AG08395 (cell line): Measurements from ENCODE around the gene PCNT.
"Not testable (repeated sequence)": the region's sequence is repeated elsewhere in the genome, so short reads cannot be mapped to it uniquely, and the experiment has no call there.

Experiments used
- DNase-seq: peaks from one replicate; pipeline ENCODE4 v3.0.0; 2012; ENCODE audit warnings: mixed read lengths, low spot score

Gene PCNT

GRCh38 chr21:46361176-46361575 lies 37.2 kb downstream of the PCNT start:
- DNase-seq = no peak

GRCh38 chr21:46361935-46362334 lies 38.0 kb downstream of the PCNT start:
- DNase-seq = no peak

- no peak for DNase-seq
Measured at GRCh38 chr21:46362946-46363345, 39.0 kb downstream of the PCNT start.

- no peak for DNase-seq
Measured at GRCh38 chr21:46363698-46364097, 39.7 kb downstream of the PCNT start.

- no peak for DNase-seq
Measured at GRCh38 chr21:46366091-46366490, 42.1 kb downstream of the PCNT start.

- DNase-seq = no peak
Measured at GRCh38 chr21:46366561-46366960, 42.6 kb downstream of the PCNT start.

GRCh38 chr21:46366966-46367365 lies 43.0 kb downstream of the PCNT start:
- DNase-seq = no peak

- DNase-seq = no peak
Measured at GRCh38 chr21:46368533-46369285, 44.8 kb downstream of the PCNT start.

GRCh38 chr21:46369520-46370235 lies 45.7 kb downstream of the PCNT start:
- no peak for DNase-seq

- no peak for DNase-seq
Measured at GRCh38 chr21:46371204-46372013, 47.5 kb downstream of the PCNT start.

GRCh38 chr21:46372014-46372485 lies 48.1 kb downstream of the PCNT start:
- DNase-seq = no peak

GRCh38 chr21:46372947-46373346 lies 49.0 kb downstream of the PCNT start:
- DNase-seq = not testable (repeated sequence)

- DNase-seq = no peak
Measured at GRCh38 chr21:46374761-46375389, 50.9 kb downstream of the PCNT start.

- no peak for DNase-seq
Measured at GRCh38 chr21:46375560-46376230, 51.7 kb downstream of the PCNT start.

- DNase-seq = no peak
Measured at GRCh38 chr21:46376231-46376628, 52.3 kb downstream of the PCNT start.

GRCh38 chr21:46376856-46377453 lies 53.0 kb downstream of the PCNT start:
- DNase-seq = no peak

GRCh38 chr21:46377789-46378188 lies 53.8 kb downstream of the PCNT start:
- DNase-seq = no peak

GRCh38 chr21:46379105-46379504 lies 55.1 kb downstream of the PCNT start:
- DNase-seq = no peak

- DNase-seq = no peak
Measured at GRCh38 chr21:46379691-46380090, 55.7 kb downstream of the PCNT start.

GRCh38 chr21:46381541-46381940 lies 57.6 kb downstream of the PCNT start:
- DNase-seq = no peak

GRCh38 chr21:46384556-46384955 lies 60.6 kb downstream of the PCNT start:
- no peak for DNase-seq
